GM19397 (cell line): ENCODE results near the gene TBC1D32.
"Not testable (repeated sequence)": the region's sequence is repeated elsewhere in the genome, so short reads cannot be mapped to it uniquely, and the experiment has no call there.

ENCODE experiments used
- ATAC-seq: cut with Tn5 transposase; IDR thresholded peaks from one replicate; pipeline ENCODE4 v1.9.1; 2021; ENCODE audit warnings: mild to moderate bottlenecking, moderate library complexity; ENCODE audit not compliant: unreplicated experiment

The TBC1D32 gene

GRCh38 chr6:121333694-121334093, 586 bp downstream of the TBC1D32 start:
- not testable (repeated sequence) for ATAC-seq

DNA sequence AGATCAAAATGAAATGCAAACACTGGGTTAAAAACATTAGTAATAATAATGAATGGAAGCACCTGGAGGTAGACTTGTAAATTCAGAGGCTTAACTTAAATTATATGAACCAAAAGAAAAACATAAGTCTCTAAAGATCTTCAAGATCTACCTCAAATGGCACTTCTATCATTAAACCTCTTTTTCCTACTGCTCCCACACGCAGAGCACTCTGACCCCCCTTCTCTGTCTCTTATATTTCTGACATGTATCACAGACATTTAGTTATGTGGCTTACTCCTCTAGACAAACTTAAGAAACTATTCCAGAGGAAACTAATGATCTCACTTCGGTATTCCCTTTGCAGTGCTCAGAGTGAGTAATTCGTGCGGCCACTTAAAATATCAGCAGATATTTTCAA, 1.1 kb downstream of the TBC1D32 start:
- no peak for ATAC-seq

GRCh38 chr6:121330516-121330915, 3.8 kb downstream of the TBC1D32 start:
- ATAC-seq, result no peak

- ATAC-seq, result no peak
These were observed 13.0 kb downstream of the TBC1D32 start for GRCh38 chr6:121321282-121321681.

- no peak for ATAC-seq
These were observed 14.7 kb downstream of the TBC1D32 start for GRCh38 chr6:121319603-121320002.

- ATAC-seq, result no peak
These were observed 15.1 kb downstream of the TBC1D32 start for GRCh38 chr6:121319112-121319553.

- no peak for ATAC-seq
These were observed 19.7 kb downstream of the TBC1D32 start for GRCh38 chr6:121314381-121315112.

- ATAC-seq, result not testable (repeated sequence)
These were observed 22.5 kb downstream of the TBC1D32 start for GRCh38 chr6:121311814-121312213.

DNA sequence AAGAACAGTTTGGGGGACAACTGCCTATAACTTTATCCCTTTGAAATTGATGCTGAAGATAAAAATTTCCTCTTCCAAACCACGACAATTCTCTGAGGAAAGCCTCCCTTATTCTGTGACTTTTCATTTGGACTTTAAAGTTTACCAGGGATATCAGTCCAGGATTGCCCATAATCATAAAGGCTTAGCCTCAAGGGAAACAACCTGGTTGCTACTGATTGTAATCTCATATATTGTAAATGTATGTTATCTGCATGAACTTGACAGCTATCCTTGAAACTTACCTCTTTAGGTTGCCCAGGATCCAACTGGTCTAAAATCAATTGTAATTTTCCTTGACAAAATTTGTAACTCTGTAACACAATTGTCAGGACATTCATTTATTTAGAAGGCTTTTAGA, 23.8 kb downstream of the TBC1D32 start:
- ATAC-seq, result no peak

DNA sequence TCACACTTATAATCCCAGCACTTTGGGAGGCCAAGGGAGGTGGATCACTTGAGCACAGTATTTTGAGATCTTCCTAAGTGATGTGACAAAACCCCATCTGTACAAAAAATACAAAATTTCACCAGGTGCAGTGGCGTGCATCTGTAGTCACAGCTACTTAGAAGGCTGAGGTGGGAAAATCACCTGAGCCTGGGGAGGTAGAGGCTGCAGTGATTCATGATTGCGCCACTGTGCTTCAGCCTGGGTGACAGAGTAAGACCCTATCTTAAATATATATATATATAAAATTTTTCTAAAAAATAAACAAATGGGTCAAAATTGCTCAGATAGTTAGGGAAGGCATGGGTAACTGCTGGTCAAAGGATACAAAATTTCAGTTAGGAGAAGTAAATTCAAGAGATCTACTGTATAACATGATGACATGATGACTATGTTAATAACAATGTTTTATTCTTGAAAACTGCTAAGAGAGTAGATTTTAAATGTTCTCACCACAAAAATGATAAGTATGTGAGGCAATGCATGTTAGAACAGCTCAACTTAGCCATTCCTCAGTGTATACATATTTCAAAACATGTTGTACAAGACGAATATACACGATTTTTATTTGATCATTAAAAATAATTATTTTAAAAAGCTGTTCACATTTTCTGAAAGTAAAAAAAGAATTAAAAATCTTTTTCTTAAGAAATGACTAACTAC, 24.4 kb downstream of the TBC1D32 start:
- ATAC-seq, result no peak

GRCh38 chr6:121305957-121306607, 28.2 kb downstream of the TBC1D32 start:
- peak; percentile 72 for ATAC-seq

- no peak for ATAC-seq
These were observed 31.4 kb downstream of the TBC1D32 start for GRCh38 chr6:121302882-121303281.

DNA sequence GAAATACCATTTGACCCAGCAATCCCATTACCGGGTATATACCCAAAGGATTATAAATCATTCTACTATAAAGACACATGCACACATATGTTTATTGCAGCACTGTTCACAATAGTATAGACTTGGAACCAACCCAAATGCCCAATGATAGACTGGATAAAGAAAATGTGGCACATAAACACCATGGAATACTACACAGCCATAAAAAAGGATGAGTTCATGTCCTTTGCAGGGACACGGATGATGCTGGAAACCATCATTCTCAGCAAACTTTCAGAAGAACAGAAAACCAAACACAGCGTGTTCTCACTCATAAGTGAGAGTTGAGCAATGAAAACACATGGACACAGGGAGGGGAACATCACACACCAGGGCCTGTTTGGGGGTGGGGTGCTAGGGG, 33.1 kb downstream of the TBC1D32 start:
- ATAC-seq, result not testable (repeated sequence)

DNA sequence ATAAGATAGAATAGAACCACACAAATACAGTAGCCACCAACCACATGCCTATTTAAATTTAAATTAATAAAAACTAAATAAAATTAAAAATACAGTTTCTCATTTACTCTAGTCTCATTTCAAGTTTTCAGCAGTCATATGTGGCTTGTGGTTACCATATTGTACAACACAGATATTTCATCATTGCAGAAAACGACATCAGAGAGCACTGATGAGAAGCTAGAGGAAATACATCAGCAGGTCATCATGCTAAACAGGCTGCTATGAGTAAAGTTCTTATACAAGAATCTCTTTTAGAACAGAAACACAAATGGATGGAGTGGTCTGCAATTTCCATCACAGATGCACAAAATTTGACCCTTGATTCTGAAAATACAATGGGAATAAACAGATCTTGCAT, 36.6 kb downstream of the TBC1D32 start:
- no peak for ATAC-seq

DNA sequence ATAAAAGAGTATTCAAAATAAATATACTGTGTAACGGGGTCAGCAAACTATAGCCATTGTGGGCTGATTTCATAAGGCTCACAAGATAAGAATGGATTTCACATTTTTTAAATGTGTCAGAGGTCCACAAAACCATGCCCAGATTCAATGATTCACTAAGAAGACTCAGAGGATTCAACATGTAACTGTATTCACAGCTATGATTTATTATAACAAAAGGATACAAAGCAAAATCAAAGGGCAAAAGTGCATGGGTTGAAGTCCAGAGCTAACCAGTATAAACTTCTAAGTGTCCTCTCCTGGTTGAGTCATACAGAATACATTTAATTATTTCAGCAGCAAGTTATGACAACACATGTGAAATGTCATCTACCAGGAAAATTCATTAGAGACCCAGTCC, 49.2 kb downstream of the TBC1D32 start:
- ATAC-seq, result no peak

GRCh38 chr6:121274666-121275295, 59.5 kb downstream of the TBC1D32 start:
- ATAC-seq, result no peak

DNA sequence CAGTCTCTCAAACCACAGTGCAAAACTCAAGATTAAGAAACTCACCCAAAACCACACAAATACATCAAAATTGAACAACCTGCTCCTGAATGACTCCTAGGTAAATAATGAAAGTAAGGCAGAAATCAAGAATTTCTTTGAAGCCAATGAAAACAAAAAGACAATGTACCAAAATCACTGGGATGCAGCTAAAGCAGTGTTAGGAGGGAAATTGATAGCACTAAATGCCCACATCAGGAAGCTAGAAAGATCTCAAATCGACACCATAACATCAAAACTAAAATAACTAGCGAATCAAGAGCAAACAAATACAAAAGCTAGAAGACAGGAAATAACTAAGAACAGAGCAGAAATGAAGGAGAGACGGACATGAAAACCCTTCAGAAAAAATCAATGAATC, 70.5 kb downstream of the TBC1D32 start:
- no peak for ATAC-seq

DNA sequence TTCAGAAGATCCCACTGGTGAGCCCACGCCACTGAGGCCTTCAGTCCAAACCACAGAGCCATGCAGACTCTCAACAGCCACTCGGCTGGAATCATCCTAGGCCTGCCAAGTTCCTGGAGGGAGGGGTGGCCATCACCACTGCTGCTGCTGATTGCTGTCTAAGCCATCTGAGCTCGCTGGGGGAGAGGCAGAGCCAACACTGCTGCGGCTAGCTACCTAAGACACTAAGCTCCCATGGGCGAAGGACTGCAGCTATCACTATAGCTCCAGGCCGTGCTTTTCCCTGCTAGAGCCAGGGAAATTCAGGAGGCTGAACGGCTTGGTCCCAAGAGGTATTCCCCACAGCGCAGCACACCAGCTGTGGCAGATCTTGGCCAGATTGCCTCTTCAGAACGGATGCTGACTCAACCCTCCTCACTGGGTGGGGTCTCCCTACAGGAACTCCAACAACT, 73.6 kb downstream of the TBC1D32 start:
- no peak for ATAC-seq

DNA sequence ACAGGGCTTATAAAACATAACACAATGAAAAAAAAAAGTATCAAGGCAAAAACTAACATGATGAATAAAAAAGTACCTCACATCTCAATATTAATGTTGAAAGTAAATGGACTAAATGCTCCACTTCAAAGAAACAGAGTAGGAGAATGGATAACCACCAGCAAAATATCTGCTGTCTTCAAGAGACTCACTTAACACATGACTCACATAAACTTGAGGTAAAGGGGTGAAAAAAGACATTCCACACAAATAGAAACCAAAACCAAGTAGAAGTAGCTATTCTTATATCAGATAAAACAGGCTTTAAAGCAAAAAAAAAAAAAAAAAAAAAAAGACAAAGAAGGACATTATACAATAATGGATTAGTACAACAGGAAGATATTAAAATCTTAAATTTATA, 86.9 kb downstream of the TBC1D32 start:
- no peak for ATAC-seq

- no peak for ATAC-seq
These were observed 91.9 kb downstream of the TBC1D32 start for GRCh38 chr6:121242386-121242785.

GRCh38 chr6:121237859-121238258, 96.4 kb downstream of the TBC1D32 start:
- ATAC-seq, result no peak
